Measurements from ENCODE around the gene FTH1.
"Not testable (repeated sequence)": the region's sequence is repeated elsewhere in the genome, so short reads cannot be mapped to it uniquely, and the experiment has no call there.

Gene FTH1

DNA sequence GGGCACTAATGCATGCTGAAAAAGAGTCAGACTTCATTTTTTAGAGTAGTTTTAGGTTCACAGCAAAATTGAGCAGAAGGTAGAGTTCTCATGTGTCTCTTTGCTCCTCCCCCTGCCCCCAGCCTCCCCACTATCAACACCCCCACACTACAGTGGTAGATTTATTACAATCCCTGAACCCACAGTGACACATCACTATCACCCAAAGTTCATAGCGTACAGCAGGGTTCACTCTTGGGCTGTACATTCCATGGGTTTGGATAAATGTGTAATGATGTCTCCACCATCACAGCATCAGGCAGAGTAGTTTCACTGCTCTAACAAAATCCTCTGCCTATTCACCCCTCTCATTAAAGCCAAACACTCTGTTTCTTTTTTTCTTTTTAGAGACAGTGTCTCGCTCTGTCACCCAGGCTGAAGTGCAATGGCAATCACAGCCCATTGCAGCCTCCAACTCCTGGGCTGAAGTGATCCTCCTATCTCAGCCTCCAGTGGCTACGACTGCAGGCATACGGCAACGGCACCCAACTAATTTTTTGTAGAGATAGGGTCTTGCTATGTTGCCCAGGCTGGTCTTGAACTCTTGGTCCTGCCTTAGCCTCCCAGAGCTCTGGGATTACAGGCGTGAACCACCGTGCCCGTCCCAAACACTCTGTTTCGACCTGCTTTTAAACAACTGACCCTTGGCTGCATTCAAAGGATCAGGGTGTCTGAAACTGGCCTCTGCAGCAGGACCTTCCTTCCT is 13.2 kb downstream of the FTH1 start:
- no peak for DNase-seq (ENCODE audit: low spot score)
- TF ChIP-seq, protein P1, sequence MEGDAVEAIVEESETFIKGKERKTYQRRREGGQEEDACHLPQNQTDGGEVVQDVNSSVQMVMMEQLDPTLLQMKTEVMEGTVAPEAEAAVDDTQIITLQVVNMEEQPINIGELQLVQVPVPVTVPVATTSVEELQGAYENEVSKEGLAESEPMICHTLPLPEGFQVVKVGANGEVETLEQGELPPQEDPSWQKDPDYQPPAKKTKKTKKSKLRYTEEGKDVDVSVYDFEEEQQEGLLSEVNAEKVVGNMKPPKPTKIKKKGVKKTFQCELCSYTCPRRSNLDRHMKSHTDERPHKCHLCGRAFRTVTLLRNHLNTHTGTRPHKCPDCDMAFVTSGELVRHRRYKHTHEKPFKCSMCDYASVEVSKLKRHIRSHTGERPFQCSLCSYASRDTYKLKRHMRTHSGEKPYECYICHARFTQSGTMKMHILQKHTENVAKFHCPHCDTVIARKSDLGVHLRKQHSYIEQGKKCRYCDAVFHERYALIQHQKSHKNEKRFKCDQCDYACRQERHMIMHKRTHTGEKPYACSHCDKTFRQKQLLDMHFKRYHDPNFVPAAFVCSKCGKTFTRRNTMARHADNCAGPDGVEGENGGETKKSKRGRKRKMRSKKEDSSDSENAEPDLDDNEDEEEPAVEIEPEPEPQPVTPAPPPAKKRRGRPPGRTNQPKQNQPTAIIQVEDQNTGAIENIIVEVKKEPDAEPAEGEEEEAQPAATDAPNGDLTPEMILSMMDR (IDR thresholded peaks at IDR 0.05; ENCODE audit: extremely low read depth, insufficient read depth, missing control alignments), result no peak
- in situ Hi-C loops (cut with MboI; ENCODE audit: low pct_unique_long_range_greater_than_20kb, low sequenced_read_pairs, unreplicated experiment), result no loop called here

DNA sequence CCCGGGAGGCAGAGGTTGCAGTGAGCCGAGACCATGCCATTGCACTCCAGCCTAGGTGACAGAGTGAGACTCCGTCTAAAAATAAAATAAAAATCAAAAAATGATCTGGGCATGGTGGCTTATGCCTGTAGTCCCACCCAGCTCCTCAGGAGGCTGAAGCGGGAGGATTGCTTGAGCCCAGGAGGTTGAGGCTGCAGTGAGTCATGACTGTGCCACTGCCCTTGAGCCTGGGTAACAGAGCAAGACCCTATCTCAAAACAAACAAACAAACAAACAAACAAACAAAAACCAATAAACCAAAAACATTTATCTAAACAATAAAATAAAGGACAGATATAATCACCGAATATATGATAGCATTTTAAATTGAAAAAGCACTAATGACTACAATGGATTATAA is 13.8 kb downstream of the FTH1 start:
- in situ Hi-C loops (cut with MboI; ENCODE audit: low pct_unique_long_range_greater_than_20kb, low sequenced_read_pairs, unreplicated experiment), result not testable (repeated sequence)

DNA sequence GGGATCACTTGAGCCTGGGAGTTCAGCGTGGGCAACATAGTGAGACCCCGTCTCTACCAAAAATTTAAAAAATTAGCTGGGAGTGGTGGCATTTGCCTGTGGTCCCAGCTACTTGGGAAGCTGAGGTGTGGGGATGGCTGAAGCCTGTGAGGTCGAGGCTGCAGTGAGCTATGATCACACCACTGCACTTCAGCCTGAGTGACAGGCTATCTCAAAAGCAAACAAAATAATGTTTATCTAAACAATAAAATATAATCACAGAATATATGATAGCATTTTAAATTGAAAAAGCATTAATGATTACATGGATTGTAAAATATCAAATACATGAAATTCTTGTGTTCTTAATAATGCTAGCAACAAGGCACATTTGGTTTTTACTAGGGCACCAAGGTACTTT is 14.6 kb downstream of the FTH1 start:
- TF ChIP-seq, protein P1 (IDR thresholded peaks at IDR 0.05; ENCODE audit: extremely low read depth, insufficient read depth, missing control alignments), result no peak
- DNase-seq (ENCODE audit: low spot score), result no peak
- in situ Hi-C loops (cut with MboI; ENCODE audit: low pct_unique_long_range_greater_than_20kb, low sequenced_read_pairs, unreplicated experiment), result no loop called here

More for the DNA sequence above, 13.8 kb downstream of the FTH1 start:
- not testable (repeated sequence) for DNase-seq (ENCODE audit: low spot score)

DNA sequence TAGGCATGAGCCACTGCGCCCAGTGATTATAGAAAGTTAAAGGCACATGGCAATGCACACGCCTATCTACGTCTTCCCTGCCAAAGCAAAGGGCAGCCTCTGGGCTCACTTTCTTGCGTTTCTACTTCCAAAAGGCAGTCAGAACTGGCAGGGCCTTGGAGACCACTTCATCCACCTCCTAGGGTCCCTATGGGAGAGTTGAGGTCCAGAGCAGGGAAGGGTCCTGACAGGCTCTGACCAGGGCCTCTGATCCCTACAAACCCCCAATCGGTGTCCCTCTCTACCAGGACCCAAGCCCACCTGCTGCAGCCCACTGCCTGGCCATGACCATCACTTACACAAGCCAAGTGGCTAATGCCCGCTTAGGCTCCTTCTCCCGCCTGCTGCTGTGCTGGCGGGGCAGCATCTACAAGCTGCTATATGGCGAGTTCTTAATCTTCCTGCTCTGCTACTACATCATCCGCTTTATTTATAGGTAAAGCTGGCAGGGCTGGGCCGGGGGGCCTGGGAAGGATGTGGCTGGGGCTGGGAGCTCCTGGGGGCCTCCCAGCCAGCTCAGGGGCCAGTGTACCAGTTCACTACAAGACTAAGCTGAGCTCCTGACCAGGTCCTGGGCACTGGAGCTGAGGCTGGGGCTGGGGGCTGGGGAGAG is 15.8 kb downstream of the FTH1 start:
- DNase-seq (ENCODE audit: low spot score), result no peak
- in situ Hi-C loops (cut with MboI; ENCODE audit: low pct_unique_long_range_greater_than_20kb, low sequenced_read_pairs, unreplicated experiment), result no loop called here

DNA sequence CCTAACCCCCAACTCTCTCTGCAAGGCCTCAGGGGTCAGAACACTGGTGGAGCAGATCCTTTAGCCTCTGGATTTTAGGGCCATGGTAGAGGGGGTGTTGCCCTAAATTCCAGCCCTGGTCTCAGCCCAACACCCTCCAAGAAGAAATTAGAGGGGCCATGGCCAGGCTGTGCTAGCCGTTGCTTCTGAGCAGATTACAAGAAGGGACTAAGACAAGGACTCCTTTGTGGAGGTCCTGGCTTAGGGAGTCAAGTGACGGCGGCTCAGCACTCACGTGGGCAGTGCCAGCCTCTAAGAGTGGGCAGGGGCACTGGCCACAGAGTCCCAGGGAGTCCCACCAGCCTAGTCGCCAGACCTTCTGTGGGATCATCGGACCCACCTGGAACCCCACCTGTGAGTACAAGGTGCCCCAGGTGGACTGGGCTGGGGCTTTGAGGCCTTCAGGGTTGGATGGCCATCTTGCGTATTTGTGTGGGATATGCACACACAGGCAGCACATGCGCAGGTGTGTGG is 17.3 kb downstream of the FTH1 start, which contains the start of gene BEST1:
Gene BEST1 (plus strand): TSS at position 317 of the 513 bp plus-strand sequence. CDS start 1,456 bp downstream, outside the sequence.
- in situ Hi-C loops (cut with MboI; ENCODE audit: low pct_unique_long_range_greater_than_20kb, low sequenced_read_pairs, unreplicated experiment), result no loop called here
- DNase-seq (ENCODE audit: low spot score), result no peak

More for the DNA sequence above, 15.8 kb downstream of the FTH1 start:
- TF ChIP-seq, protein P1 (IDR thresholded peaks at IDR 0.05; ENCODE audit: extremely low read depth, insufficient read depth, missing control alignments), result no peak

DNA sequence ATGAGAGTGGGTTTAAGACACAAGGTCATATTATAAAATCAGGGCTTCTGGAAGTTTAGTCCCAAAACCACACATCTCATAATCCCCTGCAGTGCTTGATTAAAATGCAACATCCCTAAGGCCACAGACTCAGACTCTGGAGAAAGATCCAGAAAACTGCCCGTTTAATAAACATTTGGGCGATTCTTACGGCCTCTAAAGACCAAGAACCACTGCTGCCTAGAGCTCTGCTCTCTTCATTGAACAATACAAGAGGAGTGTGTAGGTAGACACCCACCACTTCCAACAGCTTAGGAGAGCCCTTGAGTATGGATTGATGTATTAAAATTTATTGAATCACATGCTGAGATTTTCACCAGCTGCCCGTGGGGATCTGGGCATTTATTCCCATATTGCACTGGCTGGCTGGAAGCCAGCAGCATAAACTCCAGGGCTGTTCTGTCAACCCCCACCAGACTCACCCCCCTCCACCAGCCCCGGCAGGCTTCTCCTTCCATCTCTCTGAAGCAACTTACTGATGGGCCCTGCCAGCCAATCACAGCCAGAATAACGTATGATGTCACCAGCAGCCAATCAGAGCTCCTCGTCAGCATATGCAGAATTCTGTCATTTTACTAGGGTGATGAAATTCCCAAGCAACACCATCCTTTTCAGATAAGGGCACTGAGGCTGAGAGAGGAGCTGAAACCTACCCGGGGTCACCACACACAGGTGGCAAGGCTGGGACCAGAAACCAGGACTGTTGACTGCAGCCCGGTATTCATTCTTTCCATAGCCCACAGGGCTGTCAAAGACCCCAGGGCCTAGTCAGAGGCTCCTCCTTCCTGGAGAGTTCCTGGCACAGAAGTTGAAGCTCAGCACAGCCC is 18.0 kb downstream of the FTH1 start:
- TF ChIP-seq, protein P1 (IDR thresholded peaks at IDR 0.05; ENCODE audit: extremely low read depth, insufficient read depth, missing control alignments), result no peak
- in situ Hi-C loops (cut with MboI; ENCODE audit: low pct_unique_long_range_greater_than_20kb, low sequenced_read_pairs, unreplicated experiment), result no loop called here

More for the DNA sequence above, 17.3 kb downstream of the FTH1 start, which contains the start of gene BEST1:
- TF ChIP-seq, protein P1 (IDR thresholded peaks at IDR 0.05; ENCODE audit: extremely low read depth, insufficient read depth, missing control alignments), result no peak

More for the DNA sequence above, 18.0 kb downstream of the FTH1 start:
- DNase-seq (ENCODE audit: low spot score), result no peak

Data from GM13977 (cell line).